Mucosa of gallbladder (tissue), 1 donor: ENCODE results near the gene MACROD2. TPM values are rescaled to one million over a fixed set of nuclear protein-coding genes. Genes with fewer than 3 reads are reported as not detected.

ENCODE experiments used
- DNase-seq: peaks from one replicate; pipeline ENCODE4 v3.0.0-alpha.2; 2020; ENCODE audit warnings: low spot score
- total RNA-seq: library from RNA; stranded (reverse); gene quantifications from one replicate; pipeline ENCODE4 v1.2.1, GENCODE V29; 2021
- donor health status: DM: no; HTN: no; CAD: no.

Gene MACROD2
- total RNA-seq, 1 donor from 2014 or later, result 7.5 TPM

GRCh38 chr20:15251171-15251570 lies 1255.9 kb downstream of the MACROD2 start:
- no peak for DNase-seq

- DNase-seq, result no peak
Measured at GRCh38 chr20:15252304-15252703, 1257.0 kb downstream of the MACROD2 start.

- DNase-seq, result no peak
Measured at GRCh38 chr20:15253431-15253830, 1258.1 kb downstream of the MACROD2 start.

- no peak for DNase-seq
Measured at GRCh38 chr20:15256676-15257568, 1261.6 kb downstream of the MACROD2 start.

GRCh38 chr20:15257569-15257870 lies 1262.2 kb downstream of the MACROD2 start:
- no peak for DNase-seq

GRCh38 chr20:15265581-15266309 lies 1270.4 kb downstream of the MACROD2 start:
- DNase-seq, result no peak

- no peak for DNase-seq
Measured at GRCh38 chr20:15267935-15268334, 1272.6 kb downstream of the MACROD2 start.

GRCh38 chr20:15278041-15278440 lies 1282.7 kb downstream of the MACROD2 start:
- DNase-seq, result no peak

- DNase-seq, result no peak
Measured at GRCh38 chr20:15287329-15287728, 1292.0 kb downstream of the MACROD2 start.

GRCh38 chr20:15288106-15288505 lies 1292.8 kb downstream of the MACROD2 start:
- DNase-seq, result no peak

GRCh38 chr20:15289337-15289736 lies 1294.0 kb downstream of the MACROD2 start:
- no peak for DNase-seq

- no peak for DNase-seq
Measured at GRCh38 chr20:15292405-15292804, 1297.1 kb downstream of the MACROD2 start.

GRCh38 chr20:15296422-15296821 lies 1301.1 kb downstream of the MACROD2 start:
- DNase-seq, result no peak

- peak; percentile 31 for DNase-seq
Measured at GRCh38 chr20:15297059-15297875, 1302.0 kb downstream of the MACROD2 start.

GRCh38 chr20:15302075-15302474 lies 1306.8 kb downstream of the MACROD2 start:
- no peak for DNase-seq

- DNase-seq, result no peak
Measured at GRCh38 chr20:15310361-15310760, 1315.0 kb downstream of the MACROD2 start.

GRCh38 chr20:15316556-15316955 lies 1321.2 kb downstream of the MACROD2 start:
- no peak for DNase-seq

- DNase-seq, result no peak
Measured at GRCh38 chr20:15317546-15318232, 1322.4 kb downstream of the MACROD2 start.

- no peak for DNase-seq
Measured at GRCh38 chr20:15318682-15319081, 1323.4 kb downstream of the MACROD2 start.

- no peak for DNase-seq
Measured at GRCh38 chr20:15319439-15319838, 1324.1 kb downstream of the MACROD2 start.

- no peak for DNase-seq
Measured at GRCh38 chr20:15320941-15321340, 1325.6 kb downstream of the MACROD2 start.

- DNase-seq, result no peak
Measured at GRCh38 chr20:15327123-15327522, 1331.8 kb downstream of the MACROD2 start.
